Fibroblast of lung (primary cell): ENCODE data around the gene BCAS1. TPM values are rescaled to one million over a fixed set of nuclear protein-coding genes. Genes with fewer than 3 reads are reported as not detected.

ENCODE experiments used
- DNase-seq, 2 donors: peaks; one replicate each; pipeline versions ENCODE4 v3.0.0 to v3.0.0-alpha.2; 2010; ENCODE audit warnings: low read depth in 2 of 2
- H2AFZ ChIP-seq: 2 replicates; pipeline ENCODE4 v1.5.1; 2012; ENCODE audit warnings: low read length, control low read depth, inconsistent platforms
- H3K27ac ChIP-seq: 2 replicates; pipeline ENCODE4 v1.5.1; 2011; ENCODE audit warnings: low read length, control low read depth; ENCODE audit not compliant: insufficient read depth
- H3K27me3 ChIP-seq: 2 replicates; pipeline ENCODE4 v1.5.1; 2011; ENCODE audit warnings: mild to moderate bottlenecking, low read length; ENCODE audit not compliant: control insufficient read depth, insufficient read depth
- H3K36me3 ChIP-seq: 2 replicates; pipeline ENCODE4 v1.5.1; 2011; ENCODE audit warnings: low read length; ENCODE audit not compliant: control insufficient read depth, insufficient read depth
- H3K4me1 ChIP-seq: 2 replicates; pipeline ENCODE4 v1.5.1; 2011; ENCODE audit warnings: low read length; ENCODE audit not compliant: control insufficient read depth, insufficient read depth; ENCODE audit errors: extremely low read depth
- H3K4me2 ChIP-seq: 2 replicates; pipeline ENCODE4 v1.5.1; 2011; ENCODE audit warnings: low read length, control low read depth; ENCODE audit not compliant: insufficient read depth; ENCODE audit errors: extremely low read depth
- H3K4me3 ChIP-seq, 4 experiments: fragments of 200-600 bp in 1 of 4; sonication (generic) in 1 of 4; replicated peaks in 1 of 4; 2 replicates each; pipeline ENCODE4 v1.5.1; 2011 to 2016; ENCODE audit warnings: low read length in 4 of 4, low read depth in 3 of 4, mild to moderate bottlenecking in 3 of 4, control low read depth in 2 of 4, inconsistent platforms in 1 of 4, mixed read lengths in 1 of 4; ENCODE audit not compliant: insufficient read depth in 1 of 4; ENCODE audit errors: control extremely low read depth in 1 of 4
- H3K79me2 ChIP-seq: 2 replicates; pipeline ENCODE4 v1.5.1; 2012; ENCODE audit warnings: mild to moderate bottlenecking, low read length, inconsistent platforms; ENCODE audit not compliant: control insufficient read depth, insufficient read depth
- H3K9ac ChIP-seq: 2 replicates; pipeline ENCODE4 v1.5.1; 2011; ENCODE audit warnings: mild to moderate bottlenecking, low read length, control low read depth; ENCODE audit not compliant: insufficient read depth
- H3K9me3 ChIP-seq: 2 replicates; pipeline ENCODE4 v1.5.1; 2012; ENCODE audit warnings: low read depth, low read length; ENCODE audit not compliant: control insufficient read depth, insufficient read depth
- H4K20me1 ChIP-seq: 2 replicates; pipeline ENCODE4 v1.5.1; 2011; ENCODE audit warnings: low read length; ENCODE audit not compliant: control insufficient read depth, insufficient read depth; ENCODE audit errors: extremely low read depth
- EZH2 ChIP-seq: IDR thresholded peaks from 2 replicates; pipeline ENCODE4 v1.5.1; 2012; ENCODE audit warnings: low read length, control low read depth, mild to moderate bottlenecking; ENCODE audit errors: missing control alignments
- polyA plus RNA-seq, 2 donors: library from polyadenylated mRNA; depleted of rRNA in 1 of 2; stranded (reverse) in 1 of 2; unstranded in 1 of 2; fragments of >200 nt; gene quantifications; 2 replicates each; pipeline ENCODE4 v1.2.1, GENCODE V29; 2011 to 2012; ENCODE audit warnings: missing spikeins in 1 of 2
- total RNA-seq: library from RNA; depleted of rRNA; stranded (reverse); fragments of >200 nt; gene quantifications from 2 replicates; pipeline ENCODE4 v1.2.1, GENCODE V29; 2014
- TF ChIP-seq, protein P1 (sequence below), 2 donors: IDR thresholded peaks in 1 of 2; conservative IDR thresholded peaks in 1 of 2; 1 replicate in 1 of 2; 2 replicates in 1 of 2; pipeline ENCODE4 v1.5.1; 2011 to 2012; ENCODE audit warnings: low read length in 2 of 2, control low read depth in 1 of 2, inconsistent platforms in 1 of 2, low read depth in 1 of 2, mild to moderate bottlenecking in 1 of 2

BCAS1 gene
- total and polyA plus RNA-seq, 2 donors (not counting 1 experiment from before 2014, with no cell fraction given), result 0.17 TPM; not detected in 1

DNA sequence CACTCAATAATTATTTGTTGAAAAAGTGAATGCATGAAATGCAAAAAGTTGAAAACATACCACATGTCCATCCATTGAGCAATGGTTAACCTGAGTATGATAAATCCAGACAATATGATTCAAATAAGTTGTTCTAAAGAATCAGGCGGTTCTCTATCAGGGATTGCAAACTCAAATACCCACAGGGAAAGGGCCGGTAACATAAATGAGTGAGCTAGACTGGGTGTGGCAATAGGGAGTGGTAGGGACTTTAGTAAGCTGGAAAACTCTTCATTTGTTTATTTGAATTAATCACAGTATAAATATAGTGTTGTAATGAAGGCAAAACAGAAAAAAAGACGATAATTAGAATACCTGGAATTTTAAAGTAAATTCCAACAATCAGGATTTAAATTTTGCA, 106.3 kb downstream of the BCAS1 start:
- H3K79me2 ChIP-seq, result no peaks in the 10 kb centered on the region
- H3K9ac ChIP-seq, result no peak overlapping the region
- H3K27ac ChIP-seq, result no peak overlapping the region
- DNase-seq, result no peak
- no peaks in the 10 kb centered on the region for H3K36me3 ChIP-seq
- peaks cover 2% of the 10 kb centered on the region for H4K20me1 ChIP-seq
- no peaks in the 10 kb centered on the region for H3K9me3 ChIP-seq
- H3K27me3 ChIP-seq, result no peaks in the 10 kb centered on the region
- no peak for TF ChIP-seq EZH2
- TF ChIP-seq, protein P1, sequence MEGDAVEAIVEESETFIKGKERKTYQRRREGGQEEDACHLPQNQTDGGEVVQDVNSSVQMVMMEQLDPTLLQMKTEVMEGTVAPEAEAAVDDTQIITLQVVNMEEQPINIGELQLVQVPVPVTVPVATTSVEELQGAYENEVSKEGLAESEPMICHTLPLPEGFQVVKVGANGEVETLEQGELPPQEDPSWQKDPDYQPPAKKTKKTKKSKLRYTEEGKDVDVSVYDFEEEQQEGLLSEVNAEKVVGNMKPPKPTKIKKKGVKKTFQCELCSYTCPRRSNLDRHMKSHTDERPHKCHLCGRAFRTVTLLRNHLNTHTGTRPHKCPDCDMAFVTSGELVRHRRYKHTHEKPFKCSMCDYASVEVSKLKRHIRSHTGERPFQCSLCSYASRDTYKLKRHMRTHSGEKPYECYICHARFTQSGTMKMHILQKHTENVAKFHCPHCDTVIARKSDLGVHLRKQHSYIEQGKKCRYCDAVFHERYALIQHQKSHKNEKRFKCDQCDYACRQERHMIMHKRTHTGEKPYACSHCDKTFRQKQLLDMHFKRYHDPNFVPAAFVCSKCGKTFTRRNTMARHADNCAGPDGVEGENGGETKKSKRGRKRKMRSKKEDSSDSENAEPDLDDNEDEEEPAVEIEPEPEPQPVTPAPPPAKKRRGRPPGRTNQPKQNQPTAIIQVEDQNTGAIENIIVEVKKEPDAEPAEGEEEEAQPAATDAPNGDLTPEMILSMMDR (conservative IDR thresholded peaks at IDR 0.05 in 1 of 2, IDR thresholded peaks at IDR 0.05 in 1 of 2; ENCODE audit: low read depth in 1 of 2, low read length in 2 of 2), result no peak
- peaks cover 2% of the 10 kb centered on the region for H3K4me1 ChIP-seq
- H3K4me3 ChIP-seq, result no peak overlapping the region
- no peak overlapping the region for H3K4me2 ChIP-seq
- H2AFZ ChIP-seq, result no peak overlapping the region

DNA sequence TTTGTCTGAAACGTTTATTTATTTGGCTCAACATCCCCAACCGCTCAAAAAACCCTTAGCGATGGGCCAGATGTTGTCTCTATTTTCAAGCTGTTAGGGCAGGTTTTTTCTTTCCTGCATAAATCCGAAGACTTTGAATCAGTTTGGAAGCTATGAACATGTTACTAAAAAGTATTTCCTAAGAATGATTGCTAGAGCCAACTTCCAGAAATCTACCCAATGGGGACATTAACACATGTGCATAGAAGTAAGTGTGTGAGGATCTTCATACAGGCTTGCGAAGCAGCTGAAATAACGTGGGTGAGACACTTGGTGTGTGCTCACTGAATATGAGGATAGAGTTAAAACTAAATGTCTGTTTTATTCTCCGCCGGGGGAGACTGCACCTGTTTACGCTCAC, 106.8 kb downstream of the BCAS1 start:
- Histone ChIP-seq H3K36me3 (no peaks in the 10 kb centered on the region), H2AFZ (no peak overlapping the region), H4K20me1 (peaks cover 2% of the 10 kb centered on the region), H3K27ac (no peak overlapping the region), H3K27me3 (no peaks in the 10 kb centered on the region), H3K9ac (no peak overlapping the region), H3K4me3 (no peak overlapping the region), H3K4me2 (no peak overlapping the region), H3K4me1 (peaks cover 2% of the 10 kb centered on the region), H3K9me3 (no peaks in the 10 kb centered on the region), H3K79me2 (no peaks in the 10 kb centered on the region)
- DNase-seq, result no peak
- TF ChIP-seq, protein P1 (conservative IDR thresholded peaks at IDR 0.05 in 1 of 2, IDR thresholded peaks at IDR 0.05 in 1 of 2; ENCODE audit: low read depth in 1 of 2, low read length in 2 of 2), result no peak
- no peak for TF ChIP-seq EZH2

DNA sequence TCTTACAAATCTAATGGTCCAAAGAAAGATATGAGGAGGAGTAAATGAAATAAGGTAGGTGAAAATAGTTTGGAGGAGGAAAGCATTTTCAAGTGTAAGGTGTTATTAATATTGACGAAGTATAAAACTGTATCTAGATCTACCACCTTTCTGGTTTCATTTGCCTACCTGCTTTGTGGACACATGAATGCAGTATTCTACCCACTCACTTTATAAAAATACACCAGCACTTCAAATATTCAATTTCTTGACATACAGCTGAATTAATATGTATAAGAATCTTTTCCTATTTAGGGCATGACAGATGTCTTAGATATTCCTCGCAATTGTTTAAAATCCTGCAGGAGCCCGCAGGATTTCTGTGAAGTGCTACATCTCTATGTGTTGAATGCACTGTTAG, 108.0 kb downstream of the BCAS1 start:
- no peaks in the 10 kb centered on the region for H3K9me3 ChIP-seq
- H3K27ac ChIP-seq, result no peak overlapping the region
- no peaks in the 10 kb centered on the region for H3K79me2 ChIP-seq
- no peaks in the 10 kb centered on the region for H3K36me3 ChIP-seq
- no peak overlapping the region for H2AFZ ChIP-seq
- no peaks in the 10 kb centered on the region for H3K27me3 ChIP-seq
- H3K9ac ChIP-seq, result no peak overlapping the region
- peaks cover 2% of the 10 kb centered on the region for H4K20me1 ChIP-seq
- DNase-seq, result no peak
- no peak overlapping the region for H3K4me2 ChIP-seq
- no peak overlapping the region for H3K4me3 ChIP-seq
- TF ChIP-seq EZH2, result no peak
- TF ChIP-seq, protein P1 (conservative IDR thresholded peaks at IDR 0.05 in 1 of 2, IDR thresholded peaks at IDR 0.05 in 1 of 2; ENCODE audit: low read depth in 1 of 2, low read length in 2 of 2), result no peak
- H3K4me1 ChIP-seq, result peaks cover 2% of the 10 kb centered on the region
